SK-N-SH (cell line): ENCODE results near the gene PFKM. TPM values are rescaled to one million over a fixed set of nuclear protein-coding genes. Genes with fewer than 3 reads are reported as not detected.

Source experiments
- CTCF ChIA-PET: fragments of 300-600, 350-600 bp; formaldehyde crosslinking; extraction: SDS; loops from one replicate; lab custom pipeline; 2021; lab: Yijun Ruan, JAX
- POLR2A ChIA-PET: fragments of 350-600 bp; sonication (Branson Sonifier 250); formaldehyde crosslinking; extraction: SDS; loops from one replicate; lab custom pipeline; 2020; ENCODE audit warnings: antibody characterized with exemption, inconsistent platforms; lab: Yijun Ruan, JAX
- DNase-seq: peaks from one replicate; pipeline ENCODE4 v3.0.0; 2012
- H2AFZ ChIP-seq: fragments of 200-600 bp; sonication (generic); 2 replicates; pipeline ENCODE4 v1.8.1; 2016; ENCODE audit warnings: antibody characterized with exemption, mild to moderate bottlenecking, low read depth
- H3F3A ChIP-seq: fragments of 200-600 bp; sonication (generic); replicated peaks from 2 replicates; pipeline ENCODE3; 2016; ENCODE audit warnings: antibody characterized with exemption, mild to moderate bottlenecking; ENCODE audit not compliant: insufficient read depth
- H3K27ac ChIP-seq, 2 experiments: fragments of 200-500 bp in 1 of 2; fragments of 200-600 bp in 1 of 2; sonication (Bioruptor generic) in 1 of 2; sonication (generic), shearing (Covaris generic) in 1 of 2; 2 replicates each; pipeline versions ENCODE4 v1.5.1 to v1.6.1; 2014 to 2016; ENCODE audit warnings: low read depth in 2 of 2, inconsistent platforms in 1 of 2, low read length in 1 of 2, mild to moderate bottlenecking in 1 of 2, mixed read lengths in 1 of 2
- H3K27me3 ChIP-seq: fragments of 200-600 bp; sonication (generic), shearing (Covaris generic); 2 replicates; pipeline ENCODE4 v1.6.1; 2016; ENCODE audit warnings: mixed run types; ENCODE audit not compliant: insufficient read depth
- H3K36me3 ChIP-seq, 2 experiments: fragments of 200-500 bp in 1 of 2; fragments of 200-600 bp in 1 of 2; sonication (Bioruptor generic) in 1 of 2; sonication (generic) in 1 of 2; replicated peaks in 1 of 2; 2 replicates each; pipeline versions ENCODE3 to v1.5.1; 2014 to 2016; ENCODE audit warnings: low read length in 1 of 2, mild to moderate bottlenecking in 1 of 2; ENCODE audit not compliant: insufficient read depth in 2 of 2, control insufficient read depth in 1 of 2
- H3K4me1 ChIP-seq, 2 experiments: fragments of 200-500 bp in 1 of 2; fragments of 200-600 bp in 1 of 2; sonication (Bioruptor generic) in 1 of 2; sonication (generic), shearing (Covaris generic) in 1 of 2; 2 replicates each; pipeline versions ENCODE4 v1.5.1 to v1.6.1; 2014 to 2016; ENCODE audit warnings: low read depth in 1 of 2, low read length in 1 of 2, mixed run types in 1 of 2; ENCODE audit not compliant: insufficient read depth in 2 of 2, control insufficient read depth in 1 of 2
- H3K4me2 ChIP-seq: fragments of 200-600 bp; sonication (generic), shearing (Covaris generic); 2 replicates; pipeline ENCODE4 v1.6.1; 2017; ENCODE audit warnings: mixed run types
- H3K4me3 ChIP-seq, 2 experiments: fragments of 200-500 bp in 1 of 2; fragments of 200-600 bp in 1 of 2; sonication (Bioruptor generic) in 1 of 2; sonication (generic), shearing (Covaris generic) in 1 of 2; 2 replicates each; pipeline versions ENCODE4 v1.5.1 to v1.8.1; 2014 to 2016; ENCODE audit warnings: low read depth in 2 of 2, inconsistent platforms in 1 of 2, low read length in 1 of 2, mild to moderate bottlenecking in 1 of 2, mixed read lengths in 1 of 2, moderate library complexity in 1 of 2
- H3K79me2 ChIP-seq: fragments of 200-600 bp; sonication (generic); 2 replicates; pipeline ENCODE4 v1.8.1; 2017; ENCODE audit warnings: mild to moderate bottlenecking; ENCODE audit not compliant: insufficient read depth
- H3K9ac ChIP-seq: fragments of 200-600 bp; sonication (generic); 2 replicates; pipeline ENCODE4 v1.6.1; 2017; ENCODE audit warnings: mixed run types
- H3K9me2 ChIP-seq: fragments of 200-600 bp; sonication (generic); 2 replicates; pipeline ENCODE4 v1.6.1; 2017; ENCODE audit warnings: mixed run types
- H3K9me3 ChIP-seq: fragments of 200-600 bp; sonication (generic); 2 replicates; pipeline ENCODE4 v1.6.1; 2017; ENCODE audit warnings: mixed run types, mild to moderate bottlenecking, moderate library complexity
- H4K20me1 ChIP-seq: fragments of 200-600 bp; sonication (generic); 2 replicates; pipeline ENCODE4 v1.6.1; 2017; ENCODE audit warnings: mild to moderate bottlenecking, mixed run types; ENCODE audit not compliant: insufficient read depth
- ELF1 ChIP-seq: IDR thresholded peaks from 2 replicates; pipeline ENCODE4 v1.4.0; 2012
- EP300 ChIP-seq, 2 experiments: IDR thresholded peaks; 2 replicates each; pipeline versions ENCODE4 v1.4.0 to v1.6.1; 2012; ENCODE audit warnings: borderline replicate concordance in 1 of 2, low read depth in 1 of 2, low read length in 1 of 2
- EZH2phosphoT487 ChIP-seq: fragments of 200-600 bp; sonication (generic); IDR thresholded peaks from 2 replicates; pipeline ENCODE4 v1.6.1; 2017; ENCODE audit warnings: low read depth, mixed run types, mild to moderate bottlenecking, antibody characterized with exemption, moderate library complexity, borderline replicate concordance
- GATA2 ChIP-seq: sonication (generic); formaldehyde crosslinking; IDR thresholded peaks from 2 replicates; pipeline ENCODE4 v1.5.0; 2020; ENCODE audit warnings: mild to moderate bottlenecking, missing genetic modification reagents
- MAX ChIP-seq: IDR thresholded peaks from 2 replicates; pipeline ENCODE4 v1.4.0; 2012; ENCODE audit warnings: low read depth
- POLR2AphosphoS5 ChIP-seq: IDR thresholded peaks from 2 replicates; pipeline ENCODE4 v1.6.1; 2012; ENCODE audit warnings: low read depth, low read length
- RAD21 ChIP-seq: IDR thresholded peaks from 2 replicates; pipeline ENCODE4 v1.6.1; 2012; ENCODE audit warnings: mild to moderate bottlenecking, low read length
- RFX5 ChIP-seq: IDR thresholded peaks from 2 replicates; pipeline ENCODE4 v1.6.1; 2012; ENCODE audit warnings: mild to moderate bottlenecking, improper control_type of control experiment, low read length
- RXRA ChIP-seq: IDR thresholded peaks from 2 replicates; pipeline ENCODE4 v1.4.0; 2012; ENCODE audit warnings: low read depth, mild to moderate bottlenecking, borderline replicate concordance
- TAF1 ChIP-seq: IDR thresholded peaks from 2 replicates; pipeline ENCODE4 v1.6.1; 2012; ENCODE audit warnings: low read depth, mild to moderate bottlenecking, low read length, moderate library complexity, borderline replicate concordance
- TCF12 ChIP-seq: IDR thresholded peaks from 2 replicates; pipeline ENCODE4 v1.4.0; 2012
- USF1 ChIP-seq: IDR thresholded peaks from 2 replicates; pipeline ENCODE4 v1.4.0; 2012; ENCODE audit warnings: low read depth, borderline replicate concordance
- WGBS: methylation state at CpG from one replicate; pipeline ENCODE4 v1.1.6; 2017; ENCODE audit warnings: low lambda C conversion rate; 5-methylcytosine and 5-hydroxymethylcytosine counted together
- polyA plus RNA-seq, 3 experiments: library from polyadenylated mRNA; depleted of rRNA; stranded (reverse); fragments of >200 nt; gene quantifications; 2 replicates each; pipeline ENCODE4 v1.2.3, GENCODE V29; 2012
- TF ChIP-seq, protein P1 (sequence below): fragments of 200-600 bp; sonication (generic); IDR thresholded peaks from 2 replicates; pipeline ENCODE4 v1.6.1; 2017; ENCODE audit warnings: antibody characterized with exemption, mild to moderate bottlenecking, moderate library complexity

PFKM gene
- polyA plus RNA-seq, 1 of the 3 experiments (the other 2 are of a cell fraction): 85.0 TPM

DNA sequence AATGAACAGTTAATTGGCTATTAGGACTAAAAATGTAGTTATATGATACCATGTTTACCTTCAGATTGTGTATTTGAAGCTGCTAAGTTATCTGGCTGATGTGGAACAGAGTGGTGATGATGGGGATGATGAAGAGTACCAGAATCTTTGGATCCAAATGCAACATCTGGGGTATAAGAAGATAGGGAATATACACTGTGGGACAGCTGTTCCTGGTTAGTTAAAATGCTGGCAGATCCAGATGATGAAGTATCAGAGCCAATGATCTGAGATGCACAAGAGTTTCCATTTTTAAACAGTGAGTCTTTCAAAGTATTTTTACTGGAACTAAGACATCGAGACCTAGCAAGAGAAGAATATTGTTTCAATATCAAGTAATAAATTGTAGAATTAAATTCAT, 44.9 kb upstream of the PFKM start:
- 80% methylated on average over 1 of the region's 1 CpG for WGBS
- H3K4me1 ChIP-seq: no peaks in the 10 kb centered on the region
- CTCF ChIA-PET: interaction anchor here (1.0 kb wide), 1 partner anchor 10 kb away, joined by 4 read pairs; no protein-coding TSS in a partner anchor
- H3K9me3 ChIP-seq: 0 out of 2 replicates have a peak, but pooled peaks cover 6% of the 10 kb centered on the region
- H3K36me3 ChIP-seq: peaks cover 43 to 59% of the 10 kb centered on the region in 2 experiments
- no peaks in the 10 kb centered on the region for H3K27me3 ChIP-seq
- TF ChIP-seq EP300 (IDR thresholded peaks at IDR 0.05; ENCODE audit: borderline replicate concordance in 1 of 2, low read depth in 1 of 2, low read length in 1 of 2): no peak
- no peak for TF ChIP-seq RXRA
- no peak for TF ChIP-seq GATA2
- no peak overlapping the region for H3K27ac ChIP-seq
- no peaks in the 10 kb centered on the region for H3F3A ChIP-seq
- no peak overlapping the region for H3K4me2 ChIP-seq
- no peaks in the 10 kb centered on the region for H3K9me2 ChIP-seq
- no peak overlapping the region for H2AFZ ChIP-seq
- DNase-seq: no peak
- no peaks in the 10 kb centered on the region for H4K20me1 ChIP-seq
- H3K9ac ChIP-seq: no peak overlapping the region
- POLR2A ChIA-PET: no interaction called here
- no peaks in the 10 kb centered on the region for H3K79me2 ChIP-seq
- no peak overlapping the region for H3K4me3 ChIP-seq

DNA sequence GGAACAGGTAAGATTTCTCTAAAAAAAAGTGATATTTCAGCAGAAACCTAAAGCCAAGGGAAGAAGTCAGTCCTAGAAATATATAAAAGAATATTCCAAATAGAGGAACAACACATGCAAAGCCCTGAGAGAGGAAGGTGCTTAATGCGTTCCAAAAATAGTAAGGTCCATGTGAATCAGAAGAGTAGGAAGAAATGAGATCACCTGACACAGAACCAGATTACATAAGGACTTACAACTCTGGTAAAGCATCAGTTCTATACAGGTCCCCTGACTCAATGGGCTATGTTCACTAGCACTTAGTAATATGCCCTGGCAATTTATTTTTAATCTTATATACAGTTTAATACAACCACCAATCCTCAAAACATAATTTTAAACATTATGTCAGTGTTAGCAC, 43.3 kb upstream of the PFKM start:
- ChIA-PET POLR2A (no interaction called here), CTCF (no interaction called here)
- Histone ChIP-seq H3K27me3 (no peaks in the 10 kb centered on the region), H3K79me2 (no peaks in the 10 kb centered on the region), H3K9ac (no peak overlapping the region), H3F3A (no peaks in the 10 kb centered on the region), H3K4me2 (no peak overlapping the region), H2AFZ (no peak overlapping the region), H3K9me2 (no peaks in the 10 kb centered on the region), H3K4me1 (no peaks in the 10 kb centered on the region), H4K20me1 (no peaks in the 10 kb centered on the region), H3K36me3 (peaks cover 37 to 53% of the 10 kb centered on the region in 2 experiments), H3K9me3 (0 out of 2 replicates have a peak, but pooled peaks cover 6% of the 10 kb centered on the region), H3K4me3 (no peak overlapping the region), H3K27ac (no peak overlapping the region)
- DNase-seq: no peak
- TF ChIP-seq RAD21 (no peak), TAF1 (no peak)
- WGBS: 93% methylated on average over 1 of the region's 1 CpG

GRCh38 chr12:48077111-48077510, 42.1 kb upstream of the PFKM start:
- 0 out of 2 replicates have a peak, but pooled peaks cover 6% of the 10 kb centered on the region for H3K9me3 ChIP-seq
- H4K20me1 ChIP-seq: no peaks in the 10 kb centered on the region
- H3K79me2 ChIP-seq: no peaks in the 10 kb centered on the region
- DNase-seq: no peak
- no peak overlapping the region for H3K4me3 ChIP-seq
- H3K9me2 ChIP-seq: no peaks in the 10 kb centered on the region
- ChIA-PET POLR2A (no interaction called here), CTCF (interaction anchor here (0.7 to 1.7 kb wide), 3 partner anchors 15 to 541 kb away, joined by 3 read pairs; no protein-coding TSS in a partner anchor)
- no peak overlapping the region for H3K27ac ChIP-seq
- peaks cover 38 to 43% of the 10 kb centered on the region in 2 experiments for H3K36me3 ChIP-seq
- WGBS: 100% methylated on average over 2 of the region's 2 CpGs
- H3K9ac ChIP-seq: no peak overlapping the region
- no peak overlapping the region for H2AFZ ChIP-seq
- no peak overlapping the region for H3K4me2 ChIP-seq
- TF ChIP-seq ELF1: no peak
- TF ChIP-seq USF1: no peak
- no peak for TF ChIP-seq MAX
- no peak for TF ChIP-seq RFX5
- TF ChIP-seq EZH2phosphoT487: no peak
- TF ChIP-seq, protein P1, sequence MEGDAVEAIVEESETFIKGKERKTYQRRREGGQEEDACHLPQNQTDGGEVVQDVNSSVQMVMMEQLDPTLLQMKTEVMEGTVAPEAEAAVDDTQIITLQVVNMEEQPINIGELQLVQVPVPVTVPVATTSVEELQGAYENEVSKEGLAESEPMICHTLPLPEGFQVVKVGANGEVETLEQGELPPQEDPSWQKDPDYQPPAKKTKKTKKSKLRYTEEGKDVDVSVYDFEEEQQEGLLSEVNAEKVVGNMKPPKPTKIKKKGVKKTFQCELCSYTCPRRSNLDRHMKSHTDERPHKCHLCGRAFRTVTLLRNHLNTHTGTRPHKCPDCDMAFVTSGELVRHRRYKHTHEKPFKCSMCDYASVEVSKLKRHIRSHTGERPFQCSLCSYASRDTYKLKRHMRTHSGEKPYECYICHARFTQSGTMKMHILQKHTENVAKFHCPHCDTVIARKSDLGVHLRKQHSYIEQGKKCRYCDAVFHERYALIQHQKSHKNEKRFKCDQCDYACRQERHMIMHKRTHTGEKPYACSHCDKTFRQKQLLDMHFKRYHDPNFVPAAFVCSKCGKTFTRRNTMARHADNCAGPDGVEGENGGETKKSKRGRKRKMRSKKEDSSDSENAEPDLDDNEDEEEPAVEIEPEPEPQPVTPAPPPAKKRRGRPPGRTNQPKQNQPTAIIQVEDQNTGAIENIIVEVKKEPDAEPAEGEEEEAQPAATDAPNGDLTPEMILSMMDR: no peak
- TF ChIP-seq TCF12: no peak
- TF ChIP-seq POLR2AphosphoS5: no peak
- H3F3A ChIP-seq: no peaks in the 10 kb centered on the region
- no peaks in the 10 kb centered on the region for H3K27me3 ChIP-seq
- no peaks in the 10 kb centered on the region for H3K4me1 ChIP-seq
